Measurements from ENCODE around the gene PKLR. TPM values are rescaled to one million over a fixed set of nuclear protein-coding genes. Genes with fewer than 3 reads are reported as not detected.

Gene PKLR
- total and polyA plus RNA-seq, 2 donors (not counting 3 experiments of a cell fraction or from before 2014, with no cell fraction given) = not detected

GRCh38 chr1:155324037-155324716, 22.9 kb upstream of the PKLR start:
- peak overlapping the region; percentile 10 for H3K9ac ChIP-seq (replicated peaks; ENCODE audit: extremely low read depth, insufficient read depth, low read length)
- ChIA-PET POLR2A (interaction anchor here (0.6 to 2.6 kb wide), 4 partner anchors 16 to 239 kb away, joined by 4 to 12 read pairs (median 4); partner anchors contain the start of genes ASH1L, CLK2 and FDPS), CTCF (interaction anchor here (0.5 to 7.2 kb wide), 14 partner anchors 10 to 180 kb away, joined by 3 to 115 read pairs (median 6); partner anchors contain the start of genes CLK2, FDPS, KRTCAP2 and THBS3)
- H2AFZ ChIP-seq (ENCODE audit: low read depth, low read length) = peak overlapping the region; percentile 61
- no peaks in the 10 kb centered on the region for H4K20me1 ChIP-seq (replicated peaks; ENCODE audit: control insufficient read depth, extremely low read depth, insufficient read depth, low read length)
- intact Hi-C loops (cut with micrococcal nuclease) (loop anchor here (1.0 to 5.0 kb wide), 4 partner anchors 116 to 323 kb away; partner anchors contain the start of genes ASH1L and MTX1), dilution Hi-C loops (cut with MboI; ENCODE audit: extremely low pct_ligation_motif_present, low sequenced_read_pairs) (no loop called here)
- no peaks in the 10 kb centered on the region for H3K9me1 ChIP-seq (replicated peaks; ENCODE audit: control insufficient read depth, extremely low read depth, insufficient read depth, low read length)
- no TSS peak for BruUV-seq (replicated peaks)
- H3K27me3 ChIP-seq (ENCODE audit: control insufficient read depth in 2 of 2, insufficient read depth in 2 of 2, low read length in 2 of 2) = no peaks in the 10 kb centered on the region
- peak; percentile 97 for FAIRE-seq
- H3K4me2 ChIP-seq (ENCODE audit: insufficient read depth, low read length) = peak overlapping the region; percentile 88
- no peaks in the 10 kb centered on the region for H3K79me2 ChIP-seq (ENCODE audit: control insufficient read depth, insufficient read depth, low read length)
- TF ChIP-seq FOS (IDR thresholded peaks at IDR 0.05; ENCODE audit: borderline replicate concordance, insufficient read depth, low read length) (no peak), GATA2 (IDR thresholded peaks at IDR 0.05; ENCODE audit: insufficient read depth, insufficient read length, low read depth, low read length) (no peak), MAX (IDR thresholded peaks at IDR 0.05; ENCODE audit: insufficient read depth, insufficient read length) (peak; percentile 96), POLR2AphosphoS5 (IDR thresholded peaks at IDR 0.05; ENCODE audit: insufficient read depth, low read depth, low read length) (peak; percentile 59), POLR2A (IDR thresholded peaks at IDR 0.05; ENCODE audit: low read depth, low read length) (peak; percentile 56)
- no peaks in the 10 kb centered on the region for H3K9me3 ChIP-seq (replicated peaks; ENCODE audit: control insufficient read depth, insufficient read depth, low read length)
- H3K36me3 ChIP-seq (ENCODE audit: control insufficient read depth in 2 of 2, extremely low read depth in 1 of 2, insufficient read depth in 2 of 2, low read length in 2 of 2) = peaks cover 5 to 14% of the 10 kb centered on the region in 2 experiments
- peaks cover 41% of the 10 kb centered on the region for H3K4me1 ChIP-seq (ENCODE audit: control insufficient read depth, extremely low read depth, insufficient read depth, low read length)
- H3K27ac ChIP-seq (ENCODE audit: insufficient read depth, low read depth, low read length) = peak overlapping the region; percentile 40
- peak overlapping the region; percentile 61 to 76 (median 70) for H3K4me3 ChIP-seq (replicated peaks in 1 of 3; ENCODE audit: insufficient read depth in 1 of 3, low read depth in 1 of 3, low read length in 3 of 3)
- DNase-seq (ENCODE audit: low read depth, low spot score) = peak; percentile 95

GRCh38 chr1:155323729-155324036, 22.4 kb upstream of the PKLR start:
- Histone ChIP-seq H3K27me3 (ENCODE audit: control insufficient read depth in 2 of 2, insufficient read depth in 2 of 2, low read length in 2 of 2) (no peaks in the 10 kb centered on the region), H2AFZ (ENCODE audit: low read depth, low read length) (peak overlapping the region; percentile 22), H3K9me1 (replicated peaks; ENCODE audit: control insufficient read depth, extremely low read depth, insufficient read depth, low read length) (no peaks in the 10 kb centered on the region), H3K4me2 (ENCODE audit: insufficient read depth, low read length) (peak overlapping the region; percentile 88), H4K20me1 (replicated peaks; ENCODE audit: control insufficient read depth, extremely low read depth, insufficient read depth, low read length) (no peaks in the 10 kb centered on the region), H3K4me1 (ENCODE audit: control insufficient read depth, extremely low read depth, insufficient read depth, low read length) (peaks cover 41% of the 10 kb centered on the region), H3K4me3 (replicated peaks in 1 of 3; ENCODE audit: insufficient read depth in 1 of 3, low read depth in 1 of 3, low read length in 3 of 3) (peak overlapping the region; percentile 61 to 76 (median 70)), H3K27ac (ENCODE audit: insufficient read depth, low read depth, low read length) (peak overlapping the region; percentile 40), H3K9ac (replicated peaks; ENCODE audit: extremely low read depth, insufficient read depth, low read length) (peak overlapping the region; percentile 10), H3K79me2 (ENCODE audit: control insufficient read depth, insufficient read depth, low read length) (no peaks in the 10 kb centered on the region), H3K36me3 (ENCODE audit: control insufficient read depth in 2 of 2, extremely low read depth in 1 of 2, insufficient read depth in 2 of 2, low read length in 2 of 2) (peaks cover 9 to 19% of the 10 kb centered on the region in 2 experiments), H3K9me3 (replicated peaks; ENCODE audit: control insufficient read depth, insufficient read depth, low read length) (no peaks in the 10 kb centered on the region)
- intact Hi-C loops (cut with micrococcal nuclease) (loop anchor here (1.0 to 5.0 kb wide), 9 partner anchors 14 to 324 kb away; partner anchors contain the start of genes ASH1L, CLK2, HCN3 and MTX1), dilution Hi-C loops (cut with MboI; ENCODE audit: extremely low pct_ligation_motif_present, low sequenced_read_pairs) (no loop called here)
- POLR2A ChIA-PET = interaction anchor here (0.6 to 2.6 kb wide), 4 partner anchors 15 to 240 kb away, joined by 4 to 12 read pairs (median 4); partner anchors contain the start of genes ASH1L, CLK2 and FDPS
- peak; percentile 94 for DNase-seq (ENCODE audit: low read depth, low spot score)
- no TSS peak for BruUV-seq (replicated peaks)
- TF ChIP-seq FOS (IDR thresholded peaks at IDR 0.05; ENCODE audit: borderline replicate concordance, insufficient read depth, low read length) = no peak
- TF ChIP-seq POLR2A (IDR thresholded peaks at IDR 0.05; ENCODE audit: low read depth, low read length) = peak; percentile 39
- TF ChIP-seq MYC (IDR thresholded peaks at IDR 0.05; ENCODE audit: low read depth, low read length) = no peak
- no peak for TF ChIP-seq GATA2 (IDR thresholded peaks at IDR 0.05; ENCODE audit: insufficient read depth, insufficient read length, low read depth, low read length)
- TF ChIP-seq EZH2 (IDR thresholded peaks at IDR 0.05; ENCODE audit: borderline replicate concordance, low read depth, low read length, severe bottlenecking) = no peak
- TF ChIP-seq MAX (IDR thresholded peaks at IDR 0.05; ENCODE audit: insufficient read depth, insufficient read length) = no peak
- TF ChIP-seq POLR2AphosphoS5 (IDR thresholded peaks at IDR 0.05; ENCODE audit: insufficient read depth, low read depth, low read length) = no peak
- CTCF ChIA-PET = interaction anchor here (0.5 to 7.2 kb wide), 15 partner anchors 11 to 181 kb away, joined by 3 to 115 read pairs (median 6); partner anchors contain the start of genes CLK2, FDPS, KRTCAP2 and THBS3
- no peak for FAIRE-seq
